Measurements from ENCODE around the gene ZNF648. TPM values are rescaled to one million over a fixed set of nuclear protein-coding genes. Genes with fewer than 3 reads are reported as not detected.

ZNF648 gene
- total RNA-seq, 1 donor from 2014 or later: not detected

DNA sequence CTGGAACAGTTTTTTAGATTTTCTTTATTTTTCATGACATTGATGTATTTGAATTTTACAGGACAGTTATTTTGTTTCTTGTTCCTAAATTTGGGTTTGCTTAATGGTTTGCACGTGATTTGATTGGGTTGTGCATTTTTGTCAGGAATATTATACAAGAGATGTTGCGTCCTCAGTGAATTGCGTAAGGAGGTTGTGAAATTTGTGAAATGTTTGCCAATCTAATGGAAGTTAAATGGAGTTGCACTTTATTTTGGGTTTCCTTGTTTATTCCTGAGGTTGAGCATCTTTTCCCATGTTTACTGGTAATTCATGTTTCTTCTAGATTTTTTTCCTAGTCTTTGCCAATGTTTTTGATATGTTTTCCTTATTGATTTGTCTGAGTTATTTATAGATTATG lies 19.9 kb downstream of the ZNF648 start:
- no peak for DNase-seq (ENCODE audit: low spot score)
- Mint-ChIP-seq H3K4me3 (ENCODE audit: unreplicated experiment) (no peak overlapping the region), H3K4me1 (ENCODE audit: low read depth) (no peaks in the 10 kb centered on the region), H3K27me3 (ENCODE audit: low read depth) (peaks cover 4% of the 10 kb centered on the region), H3K27ac (ENCODE audit: unreplicated experiment) (no peak overlapping the region), H3K36me3 (ENCODE audit: low read depth) (no peaks in the 10 kb centered on the region), H3K9me3 (ENCODE audit: low read depth) (peaks cover 19% of the 10 kb centered on the region)
- TF ChIP-seq, protein P1, sequence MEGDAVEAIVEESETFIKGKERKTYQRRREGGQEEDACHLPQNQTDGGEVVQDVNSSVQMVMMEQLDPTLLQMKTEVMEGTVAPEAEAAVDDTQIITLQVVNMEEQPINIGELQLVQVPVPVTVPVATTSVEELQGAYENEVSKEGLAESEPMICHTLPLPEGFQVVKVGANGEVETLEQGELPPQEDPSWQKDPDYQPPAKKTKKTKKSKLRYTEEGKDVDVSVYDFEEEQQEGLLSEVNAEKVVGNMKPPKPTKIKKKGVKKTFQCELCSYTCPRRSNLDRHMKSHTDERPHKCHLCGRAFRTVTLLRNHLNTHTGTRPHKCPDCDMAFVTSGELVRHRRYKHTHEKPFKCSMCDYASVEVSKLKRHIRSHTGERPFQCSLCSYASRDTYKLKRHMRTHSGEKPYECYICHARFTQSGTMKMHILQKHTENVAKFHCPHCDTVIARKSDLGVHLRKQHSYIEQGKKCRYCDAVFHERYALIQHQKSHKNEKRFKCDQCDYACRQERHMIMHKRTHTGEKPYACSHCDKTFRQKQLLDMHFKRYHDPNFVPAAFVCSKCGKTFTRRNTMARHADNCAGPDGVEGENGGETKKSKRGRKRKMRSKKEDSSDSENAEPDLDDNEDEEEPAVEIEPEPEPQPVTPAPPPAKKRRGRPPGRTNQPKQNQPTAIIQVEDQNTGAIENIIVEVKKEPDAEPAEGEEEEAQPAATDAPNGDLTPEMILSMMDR (IDR thresholded peaks at IDR 0.05): no peak

DNA sequence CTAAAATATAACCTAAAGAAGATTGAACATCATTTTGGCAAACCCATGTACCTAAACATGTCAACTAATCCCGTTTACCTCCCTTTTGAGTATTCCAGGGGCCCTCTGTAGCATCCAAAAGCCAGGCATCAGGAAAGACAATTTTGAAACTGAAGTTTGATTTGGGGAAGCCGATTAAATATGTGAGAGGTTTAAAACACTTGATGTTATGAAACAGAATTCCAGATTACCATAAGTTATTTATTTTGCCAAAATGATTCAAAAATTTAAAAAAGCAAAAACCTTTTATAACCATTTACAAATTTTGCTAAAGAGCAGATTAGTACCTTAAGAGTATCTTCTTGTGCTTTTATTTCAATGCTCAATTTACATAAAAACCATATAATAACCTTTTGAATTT lies 23.3 kb downstream of the ZNF648 start:
- H3K36me3 Mint-ChIP-seq (ENCODE audit: low read depth): no peaks in the 10 kb centered on the region
- DNase-seq (ENCODE audit: low spot score): no peak
- H3K4me1 Mint-ChIP-seq (ENCODE audit: low read depth): no peaks in the 10 kb centered on the region
- H3K9me3 Mint-ChIP-seq (ENCODE audit: low read depth): peaks cover 7% of the 10 kb centered on the region
- TF ChIP-seq, protein P1 (IDR thresholded peaks at IDR 0.05): no peak
- H3K27me3 Mint-ChIP-seq (ENCODE audit: low read depth): peaks cover 4% of the 10 kb centered on the region
- no peak overlapping the region for H3K27ac Mint-ChIP-seq (ENCODE audit: unreplicated experiment)
- no peak overlapping the region for H3K4me3 Mint-ChIP-seq (ENCODE audit: unreplicated experiment)

GRCh38 chr1:182035097-182035770 lies 26.3 kb downstream of the ZNF648 start:
- Mint-ChIP-seq H3K4me1 (ENCODE audit: low read depth) (no peaks in the 10 kb centered on the region), H3K4me3 (ENCODE audit: unreplicated experiment) (no peak overlapping the region), H3K36me3 (ENCODE audit: low read depth) (no peaks in the 10 kb centered on the region), H3K27ac (ENCODE audit: unreplicated experiment) (no peak overlapping the region), H3K9me3 (ENCODE audit: low read depth) (peaks cover 7% of the 10 kb centered on the region), H3K27me3 (ENCODE audit: low read depth) (peaks cover 4% of the 10 kb centered on the region)
- TF ChIP-seq, protein P1 (IDR thresholded peaks at IDR 0.05): peak; percentile 46
- DNase-seq (ENCODE audit: low spot score): no peak

DNA sequence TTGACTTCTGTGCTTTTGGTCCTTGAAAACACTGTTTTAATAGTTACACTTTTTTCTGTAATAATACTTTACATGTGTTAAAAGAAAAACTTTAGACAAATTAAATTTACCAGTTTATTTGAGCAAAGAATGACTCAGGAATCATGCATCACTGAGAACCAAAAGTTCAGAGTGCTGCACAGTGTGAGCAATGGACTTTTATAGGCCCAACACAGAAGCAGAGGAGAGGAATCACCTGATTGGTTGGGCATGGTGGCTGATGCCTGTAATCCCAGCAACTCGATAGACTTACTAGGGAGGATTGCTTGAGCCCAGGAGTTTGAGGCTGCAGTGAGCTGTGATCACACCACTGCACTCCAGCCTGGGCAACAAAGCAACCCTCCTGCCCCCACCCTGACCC lies 29.3 kb downstream of the ZNF648 start:
- TF ChIP-seq, protein P1 (IDR thresholded peaks at IDR 0.05): no peak
- no peak for DNase-seq (ENCODE audit: low spot score)
- no peak overlapping the region for H3K4me3 Mint-ChIP-seq (ENCODE audit: unreplicated experiment)
- no peak overlapping the region for H3K27ac Mint-ChIP-seq (ENCODE audit: unreplicated experiment)
- peaks cover 2% of the 10 kb centered on the region for H3K9me3 Mint-ChIP-seq (ENCODE audit: low read depth)
- peaks cover 10% of the 10 kb centered on the region for H3K4me1 Mint-ChIP-seq (ENCODE audit: low read depth)
- H3K36me3 Mint-ChIP-seq (ENCODE audit: low read depth): no peaks in the 10 kb centered on the region
- peaks cover 4% of the 10 kb centered on the region for H3K27me3 Mint-ChIP-seq (ENCODE audit: low read depth)

- TF ChIP-seq, protein P1 (IDR thresholded peaks at IDR 0.05): peak; percentile 77
- H3K9me3 Mint-ChIP-seq (ENCODE audit: low read depth): peaks cover 2% of the 10 kb centered on the region
- peaks cover 4% of the 10 kb centered on the region for H3K27me3 Mint-ChIP-seq (ENCODE audit: low read depth)
- peak overlapping the region; percentile 96 for H3K4me3 Mint-ChIP-seq (ENCODE audit: unreplicated experiment)
- H3K27ac Mint-ChIP-seq (ENCODE audit: unreplicated experiment): peak overlapping the region; percentile 94
- H3K36me3 Mint-ChIP-seq (ENCODE audit: low read depth): no peaks in the 10 kb centered on the region
- DNase-seq (ENCODE audit: low spot score): peak; percentile 97
- peaks cover 10% of the 10 kb centered on the region for H3K4me1 Mint-ChIP-seq (ENCODE audit: low read depth)
These were observed 31.9 kb downstream of the ZNF648 start for GRCh38 chr1:182029379-182030331.
